DOHH2 (cell line): Measurements from ENCODE around the gene TCF12.

ENCODE experiments used
- EZH2phosphoT487 ChIP-seq: fragments of 200-600 bp; sonication (generic); IDR thresholded peaks from 2 replicates; pipeline ENCODE4 v1.6.1; 2017; ENCODE audit warnings: borderline replicate concordance, mild to moderate bottlenecking, antibody characterized with exemption, low read length, moderate library complexity, mixed read lengths
- TF ChIP-seq, protein P1 (sequence below): fragments of 200-600 bp; sonication (generic); IDR thresholded peaks from one replicate; pipeline ENCODE4 v1.5.1; 2014; ENCODE audit warnings: antibody characterized with exemption, mild to moderate bottlenecking, low read depth, low read length; ENCODE audit not compliant: poor library complexity, severe bottlenecking

DNA sequence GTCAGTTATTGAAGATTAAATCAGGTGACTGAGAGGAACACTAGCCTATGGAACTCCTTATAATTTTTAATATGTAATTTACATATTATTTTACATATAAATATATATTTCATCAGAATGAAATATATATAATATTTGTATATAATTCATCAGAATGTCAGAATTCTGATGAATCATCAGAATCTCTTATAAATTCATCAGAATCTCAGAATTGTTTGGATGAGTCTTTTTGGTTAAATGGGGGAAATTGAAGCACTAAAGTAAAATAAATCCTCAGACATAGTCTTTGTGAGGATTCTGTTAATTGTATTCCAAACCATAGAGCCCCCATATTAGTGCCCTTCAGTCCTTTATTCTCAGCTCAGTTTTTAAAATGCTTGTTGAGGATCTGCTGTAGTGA, 15.4 kb downstream of the TCF12 start:
- TF ChIP-seq EZH2phosphoT487 = no peak
- TF ChIP-seq, protein P1, sequence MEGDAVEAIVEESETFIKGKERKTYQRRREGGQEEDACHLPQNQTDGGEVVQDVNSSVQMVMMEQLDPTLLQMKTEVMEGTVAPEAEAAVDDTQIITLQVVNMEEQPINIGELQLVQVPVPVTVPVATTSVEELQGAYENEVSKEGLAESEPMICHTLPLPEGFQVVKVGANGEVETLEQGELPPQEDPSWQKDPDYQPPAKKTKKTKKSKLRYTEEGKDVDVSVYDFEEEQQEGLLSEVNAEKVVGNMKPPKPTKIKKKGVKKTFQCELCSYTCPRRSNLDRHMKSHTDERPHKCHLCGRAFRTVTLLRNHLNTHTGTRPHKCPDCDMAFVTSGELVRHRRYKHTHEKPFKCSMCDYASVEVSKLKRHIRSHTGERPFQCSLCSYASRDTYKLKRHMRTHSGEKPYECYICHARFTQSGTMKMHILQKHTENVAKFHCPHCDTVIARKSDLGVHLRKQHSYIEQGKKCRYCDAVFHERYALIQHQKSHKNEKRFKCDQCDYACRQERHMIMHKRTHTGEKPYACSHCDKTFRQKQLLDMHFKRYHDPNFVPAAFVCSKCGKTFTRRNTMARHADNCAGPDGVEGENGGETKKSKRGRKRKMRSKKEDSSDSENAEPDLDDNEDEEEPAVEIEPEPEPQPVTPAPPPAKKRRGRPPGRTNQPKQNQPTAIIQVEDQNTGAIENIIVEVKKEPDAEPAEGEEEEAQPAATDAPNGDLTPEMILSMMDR = no peak
